ENCODE measurements around the gene MAD1L1.

DNA sequence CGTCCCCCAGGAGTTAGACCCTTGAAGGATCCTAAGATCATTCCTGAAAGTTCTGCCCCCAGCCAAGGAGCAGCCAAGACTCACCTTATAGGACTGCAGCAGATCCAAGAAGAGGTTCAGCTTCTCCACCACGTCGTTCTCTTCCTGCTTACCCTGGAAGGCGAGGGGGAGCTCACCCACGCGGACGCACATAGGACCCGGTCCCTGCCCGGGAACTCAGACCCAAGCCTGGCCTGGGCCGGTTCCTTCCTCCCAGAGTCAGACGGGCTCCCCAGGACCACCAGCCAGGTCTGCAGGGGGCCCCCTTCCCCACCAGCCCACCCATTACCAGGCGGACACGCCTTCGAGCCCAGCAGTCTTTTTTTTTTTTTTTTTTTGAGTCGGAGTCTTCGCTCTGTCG lies 24.9 kb upstream of the MAD1L1 start:
- no peak for TF ChIP-seq GATA2 (IDR thresholded peaks at IDR 0.05; ENCODE audit: low read depth, low read length)
- TF ChIP-seq GATA3 (IDR thresholded peaks at IDR 0.05; ENCODE audit: low read depth, low read length) = no peak
